Esophagus muscularis mucosa (tissue), 4 donors: ENCODE results near the gene TOPORS. TPM values are rescaled to one million over a fixed set of nuclear protein-coding genes. Genes with fewer than 3 reads are reported as not detected.

Experiments used
- DNase-seq: peaks from one replicate; pipeline ENCODE4 v3.0.0-alpha.2; 2017; ENCODE audit errors: extremely low spot score
- H3K27ac ChIP-seq, 4 donors: fragments of 200-600 bp; sonication (generic); replicated peaks in 1 of 4; 1 replicate in 3 of 4; 2 replicates in 1 of 4; pipeline ENCODE4 v1.5.1; 2016 to 2019; ENCODE audit warnings: mild to moderate bottlenecking in 1 of 4
- H3K27me3 ChIP-seq, 4 donors: fragments of 200-600 bp; sonication (generic); one replicate each; pipeline versions ENCODE4 v1.5.1 to v1.6.0; 2016 to 2019
- H3K36me3 ChIP-seq, 4 donors: fragments of 200-600 bp; sonication (generic); one replicate each; pipeline ENCODE4 v1.5.1; 2016 to 2019
- H3K4me1 ChIP-seq, 4 donors: fragments of 200-600 bp; sonication (generic); one replicate each; pipeline ENCODE4 v1.5.1; 2016 to 2019
- H3K4me3 ChIP-seq, 4 donors: fragments of 200-600 bp; sonication (generic); 1 replicate in 2 of 4; 2 replicates in 2 of 4; pipeline ENCODE4 v1.5.1; 2016 to 2019; ENCODE audit warnings: mild to moderate bottlenecking in 4 of 4, moderate library complexity in 1 of 4
- H3K9me3 ChIP-seq, 4 donors: fragments of 200-600 bp; sonication (generic); 1 replicate in 3 of 4; 2 replicates in 1 of 4; pipeline ENCODE4 v1.5.1; 2016 to 2019
- EP300 ChIP-seq: sonication (generic); formaldehyde crosslinking; IDR thresholded peaks from one replicate; pipeline ENCODE4 v1.6.1; 2017; ENCODE audit warnings: antibody characterized with exemption
- POLR2A ChIP-seq: fragments of 450-650 bp; IDR thresholded peaks from one replicate; pipeline ENCODE4 v1.6.1; 2017; ENCODE audit warnings: antibody characterized with exemption, moderate library complexity, mild to moderate bottlenecking, low read depth
- POLR2AphosphoS5 ChIP-seq, 2 donors: sonication (generic); formaldehyde crosslinking; IDR thresholded peaks; one replicate each; pipeline ENCODE4 v1.6.1; 2017; ENCODE audit warnings: antibody characterized with exemption in 2 of 2
- WGBS: methylation state at CpG from one replicate; pipeline ENCODE4 v1.1.5; 2018; 5-methylcytosine and 5-hydroxymethylcytosine counted together
- intact Hi-C: fragments of 100-400 bp; cut with DNase I; formaldehyde crosslinking; loops from one replicate; pipeline ENCODE4 v1.15.1; 2023
- total RNA-seq, 4 donors: library from RNA; depleted of rRNA; stranded (reverse); fragments of >200 nt; gene quantifications; one replicate each; pipeline versions ENCODE4 v1.1.0 to v1.2.1, GENCODE V29; 2016
- TF ChIP-seq, protein P1 (sequence below), 3 experiments: fragments of 200-600 bp in 2 of 3; fragments of 450-650 bp in 1 of 3; sonication (generic) in 2 of 3; IDR thresholded peaks; one replicate each; pipeline ENCODE4 v1.5.1; 2017 to 2019; ENCODE audit warnings: antibody characterized with exemption in 3 of 3, mild to moderate bottlenecking in 2 of 3, moderate library complexity in 1 of 3

Gene TOPORS
- total RNA-seq, 4 donors from 2014 or later: 16.5 to 25.9 (median 21.7) TPM

DNA sequence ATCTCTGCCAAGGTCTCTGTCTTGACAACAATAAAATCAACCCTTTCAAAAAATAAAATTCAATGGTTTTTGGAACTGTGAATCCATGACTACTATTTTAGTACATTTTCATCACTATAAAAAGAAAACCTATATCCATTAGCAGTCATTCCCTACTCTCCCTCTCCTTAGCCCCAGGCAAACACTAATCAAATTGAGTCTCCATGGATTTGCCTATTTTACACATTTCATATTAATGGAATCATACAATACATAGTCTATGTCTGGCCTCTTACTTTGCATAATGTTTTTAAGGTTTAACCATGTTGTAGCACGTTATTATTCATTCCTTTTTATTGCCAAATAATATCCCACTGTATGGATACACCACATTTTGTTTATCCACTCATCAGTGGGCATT lies 50.5 kb downstream of the TOPORS start:
- Histone ChIP-seq H3K9me3 (no peaks in the 10 kb centered on the region), H3K27ac (no peak overlapping the region), H3K27me3 (no peaks in the 10 kb centered on the region), H3K4me3 (no peak overlapping the region), H3K4me1 (peaks cover 0 to 5% (median 0%) of the 10 kb centered on the region in 4 donors), H3K36me3 (peaks cover 8 to 38% (median 27%) of the 10 kb centered on the region in 4 donors)
- intact Hi-C loops: no loop called here
- WGBS: 97% methylated on average over 1 of the region's 1 CpG
- DNase-seq: no peak
- TF ChIP-seq POLR2AphosphoS5 (IDR thresholded peaks at IDR 0.05) (no peak), EP300 (no peak), POLR2A (no peak)
- TF ChIP-seq, protein P1, sequence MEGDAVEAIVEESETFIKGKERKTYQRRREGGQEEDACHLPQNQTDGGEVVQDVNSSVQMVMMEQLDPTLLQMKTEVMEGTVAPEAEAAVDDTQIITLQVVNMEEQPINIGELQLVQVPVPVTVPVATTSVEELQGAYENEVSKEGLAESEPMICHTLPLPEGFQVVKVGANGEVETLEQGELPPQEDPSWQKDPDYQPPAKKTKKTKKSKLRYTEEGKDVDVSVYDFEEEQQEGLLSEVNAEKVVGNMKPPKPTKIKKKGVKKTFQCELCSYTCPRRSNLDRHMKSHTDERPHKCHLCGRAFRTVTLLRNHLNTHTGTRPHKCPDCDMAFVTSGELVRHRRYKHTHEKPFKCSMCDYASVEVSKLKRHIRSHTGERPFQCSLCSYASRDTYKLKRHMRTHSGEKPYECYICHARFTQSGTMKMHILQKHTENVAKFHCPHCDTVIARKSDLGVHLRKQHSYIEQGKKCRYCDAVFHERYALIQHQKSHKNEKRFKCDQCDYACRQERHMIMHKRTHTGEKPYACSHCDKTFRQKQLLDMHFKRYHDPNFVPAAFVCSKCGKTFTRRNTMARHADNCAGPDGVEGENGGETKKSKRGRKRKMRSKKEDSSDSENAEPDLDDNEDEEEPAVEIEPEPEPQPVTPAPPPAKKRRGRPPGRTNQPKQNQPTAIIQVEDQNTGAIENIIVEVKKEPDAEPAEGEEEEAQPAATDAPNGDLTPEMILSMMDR (IDR thresholded peaks at IDR 0.05): no peak

DNA sequence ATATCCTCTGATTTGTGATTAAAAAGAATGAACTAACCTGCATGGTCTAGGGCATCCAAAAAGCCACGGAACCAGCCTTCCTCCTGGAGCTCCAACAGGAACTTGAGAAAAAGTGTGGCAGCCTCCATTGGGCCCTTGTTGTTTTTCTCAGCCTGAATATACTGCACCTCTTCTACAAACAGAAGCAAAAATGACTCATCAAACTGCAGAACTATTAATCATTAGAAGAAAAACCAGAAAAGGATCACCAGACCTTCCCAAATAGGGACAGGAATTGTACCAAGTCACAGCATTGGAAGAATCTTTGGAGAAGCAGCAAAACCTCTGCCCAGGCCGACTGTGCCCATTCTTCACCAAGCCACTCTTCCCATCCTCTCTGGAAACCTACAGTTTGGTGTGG lies 51.6 kb downstream of the TOPORS start:
- H3K4me3 ChIP-seq: no peak overlapping the region
- TF ChIP-seq POLR2A: no peak
- TF ChIP-seq, protein P1 (IDR thresholded peaks at IDR 0.05): no peak
- TF ChIP-seq POLR2AphosphoS5 (IDR thresholded peaks at IDR 0.05): no peak
- no peak for TF ChIP-seq EP300
- H3K4me1 ChIP-seq: no peaks in the 10 kb centered on the region
- H3K9me3 ChIP-seq: no peaks in the 10 kb centered on the region
- no peak overlapping the region for H3K27ac ChIP-seq
- H3K27me3 ChIP-seq: no peaks in the 10 kb centered on the region
- peaks cover 8 to 46% (median 32%) of the 10 kb centered on the region in 4 donors for H3K36me3 ChIP-seq
- DNase-seq: no peak
- intact Hi-C loops: no loop called here
- WGBS: 86% methylated on average over 2 of the region's 2 CpGs

DNA sequence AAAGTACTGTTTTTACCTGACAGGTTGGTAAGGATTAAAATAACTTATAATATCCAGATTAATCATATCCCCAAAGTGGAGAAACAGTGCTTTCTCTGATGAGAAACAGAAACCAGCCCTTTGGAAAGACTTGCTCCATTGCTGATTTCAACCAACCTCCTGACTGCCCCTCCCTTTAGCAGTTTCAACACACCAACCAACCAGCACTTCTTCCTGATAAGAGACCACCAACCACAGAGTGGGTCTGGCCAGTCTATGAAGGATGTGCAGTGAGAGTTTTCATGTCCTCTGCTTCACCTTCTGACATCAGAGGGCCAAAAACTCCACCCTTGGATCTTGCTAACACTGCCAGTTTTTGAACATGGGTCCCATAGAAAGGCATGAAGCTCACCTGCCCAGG lies 54.5 kb downstream of the TOPORS start:
- DNase-seq: no peak
- H3K36me3 ChIP-seq: peaks cover 8 to 63% (median 33%) of the 10 kb centered on the region in 4 donors
- H3K4me3 ChIP-seq: no peak overlapping the region
- TF ChIP-seq POLR2A (no peak), POLR2AphosphoS5 (IDR thresholded peaks at IDR 0.05) (no peak), EP300 (no peak)
- TF ChIP-seq, protein P1 (IDR thresholded peaks at IDR 0.05): no peak
- intact Hi-C loops: no loop called here
- H3K27ac ChIP-seq: no peak overlapping the region
- H3K9me3 ChIP-seq: no peaks in the 10 kb centered on the region
- H3K27me3 ChIP-seq: no peaks in the 10 kb centered on the region
- no peaks in the 10 kb centered on the region for H3K4me1 ChIP-seq

DNA sequence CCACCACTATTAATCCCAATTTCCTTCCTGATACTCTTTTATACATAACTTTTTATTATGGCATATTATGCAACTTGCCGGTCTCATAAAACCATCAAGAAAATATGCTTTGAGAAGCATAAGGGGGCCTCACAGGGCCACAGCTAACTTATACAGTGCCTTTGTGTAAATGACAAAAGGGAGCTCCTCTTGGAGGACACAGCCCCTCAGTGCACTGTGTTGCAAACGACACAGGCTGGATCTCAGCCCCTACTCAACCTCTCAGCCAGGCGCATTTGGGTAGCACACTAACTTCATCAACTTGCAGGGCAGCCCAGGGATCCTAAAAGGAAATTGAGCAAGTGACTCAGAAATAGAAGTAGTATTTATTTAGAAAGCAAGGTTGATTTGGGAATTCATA lies 61.8 kb downstream of the TOPORS start:
- H3K36me3 ChIP-seq: peaks cover 25 to 86% (median 31%) of the 10 kb centered on the region in 4 donors
- no peak overlapping the region for H3K4me3 ChIP-seq
- H3K4me1 ChIP-seq: no peaks in the 10 kb centered on the region
- no peaks in the 10 kb centered on the region for H3K9me3 ChIP-seq
- TF ChIP-seq, protein P1 (IDR thresholded peaks at IDR 0.05): no peak
- TF ChIP-seq POLR2A (no peak), POLR2AphosphoS5 (IDR thresholded peaks at IDR 0.05) (no peak), EP300 (no peak)
- no peaks in the 10 kb centered on the region for H3K27me3 ChIP-seq
- H3K27ac ChIP-seq: no peak overlapping the region
- intact Hi-C loops: no loop called here
- DNase-seq: no peak
- WGBS: 83% methylated on average over 3 of the region's 3 CpGs

Other genes with a start within 250 kb of the TOPORS start
- gene ACO1, start 167.9 kb downstream of the TOPORS start, total RNA-seq: 10 to 100 TPM; 64.4 to 91.9 (median 86.5) TPM
- 10 to 100 TPM in 1 of 4 donors, 1 to 10 TPM in 3; 6.5 to 10.1 (median 8.2) TPM for gene RIGI, start 26.4 kb downstream of the TOPORS start, total RNA-seq
- gene SMIM27, start 259 bp downstream of the TOPORS start, total RNA-seq: 10 to 100 TPM in 1 of 4 donors, 1 to 10 TPM in 3; 4.8 to 11.2 (median 7.8) TPM
- 10 to 100 TPM; 38.5 to 52.5 (median 48.6) TPM for gene NDUFB6, start 20.6 kb upstream of the TOPORS start, total RNA-seq
- gene TAF1L, start 83.1 kb upstream of the TOPORS start, total RNA-seq: not detected
- under 1 TPM in 2 of 4 donors, not detected in 2; 0.06 TPM for gene TMEM215, start 231.0 kb upstream of the TOPORS start, total RNA-seq